SK-N-SH (cell line): Measurements from ENCODE around the gene TSGA10IP. TPM values are rescaled to one million over a fixed set of nuclear protein-coding genes. Genes with fewer than 3 reads are reported as not detected.

ENCODE experiments used
- CTCF ChIA-PET: fragments of 300-600, 350-600 bp; formaldehyde crosslinking; extraction: SDS; loops from one replicate; lab custom pipeline; 2021; lab: Yijun Ruan, JAX
- POLR2A ChIA-PET: fragments of 350-600 bp; sonication (Branson Sonifier 250); formaldehyde crosslinking; extraction: SDS; loops from one replicate; lab custom pipeline; 2020; ENCODE audit warnings: antibody characterized with exemption, inconsistent platforms; lab: Yijun Ruan, JAX
- DNase-seq: peaks from one replicate; pipeline ENCODE4 v3.0.0; 2012
- H2AFZ ChIP-seq: fragments of 200-600 bp; sonication (generic); 2 replicates; pipeline ENCODE4 v1.8.1; 2016; ENCODE audit warnings: antibody characterized with exemption, mild to moderate bottlenecking, low read depth
- H3F3A ChIP-seq: fragments of 200-600 bp; sonication (generic); replicated peaks from 2 replicates; pipeline ENCODE3; 2016; ENCODE audit warnings: antibody characterized with exemption, mild to moderate bottlenecking; ENCODE audit not compliant: insufficient read depth
- H3K27ac ChIP-seq, 2 experiments: fragments of 200-500 bp in 1 of 2; fragments of 200-600 bp in 1 of 2; sonication (Bioruptor generic) in 1 of 2; sonication (generic), shearing (Covaris generic) in 1 of 2; 2 replicates each; pipeline versions ENCODE4 v1.5.1 to v1.6.1; 2014 to 2016; ENCODE audit warnings: low read depth in 2 of 2, inconsistent platforms in 1 of 2, low read length in 1 of 2, mild to moderate bottlenecking in 1 of 2, mixed read lengths in 1 of 2
- H3K27me3 ChIP-seq: fragments of 200-600 bp; sonication (generic), shearing (Covaris generic); 2 replicates; pipeline ENCODE4 v1.6.1; 2016; ENCODE audit warnings: mixed run types; ENCODE audit not compliant: insufficient read depth
- H3K36me3 ChIP-seq, 2 experiments: fragments of 200-500 bp in 1 of 2; fragments of 200-600 bp in 1 of 2; sonication (Bioruptor generic) in 1 of 2; sonication (generic) in 1 of 2; replicated peaks in 1 of 2; 2 replicates each; pipeline versions ENCODE3 to v1.5.1; 2014 to 2016; ENCODE audit warnings: low read length in 1 of 2, mild to moderate bottlenecking in 1 of 2; ENCODE audit not compliant: insufficient read depth in 2 of 2, control insufficient read depth in 1 of 2
- H3K4me1 ChIP-seq, 2 experiments: fragments of 200-500 bp in 1 of 2; fragments of 200-600 bp in 1 of 2; sonication (Bioruptor generic) in 1 of 2; sonication (generic), shearing (Covaris generic) in 1 of 2; 2 replicates each; pipeline versions ENCODE4 v1.5.1 to v1.6.1; 2014 to 2016; ENCODE audit warnings: low read depth in 1 of 2, low read length in 1 of 2, mixed run types in 1 of 2; ENCODE audit not compliant: insufficient read depth in 2 of 2, control insufficient read depth in 1 of 2
- H3K4me2 ChIP-seq: fragments of 200-600 bp; sonication (generic), shearing (Covaris generic); 2 replicates; pipeline ENCODE4 v1.6.1; 2017; ENCODE audit warnings: mixed run types
- H3K4me3 ChIP-seq, 2 experiments: fragments of 200-500 bp in 1 of 2; fragments of 200-600 bp in 1 of 2; sonication (Bioruptor generic) in 1 of 2; sonication (generic), shearing (Covaris generic) in 1 of 2; 2 replicates each; pipeline versions ENCODE4 v1.5.1 to v1.8.1; 2014 to 2016; ENCODE audit warnings: low read depth in 2 of 2, inconsistent platforms in 1 of 2, low read length in 1 of 2, mild to moderate bottlenecking in 1 of 2, mixed read lengths in 1 of 2, moderate library complexity in 1 of 2
- H3K79me2 ChIP-seq: fragments of 200-600 bp; sonication (generic); 2 replicates; pipeline ENCODE4 v1.8.1; 2017; ENCODE audit warnings: mild to moderate bottlenecking; ENCODE audit not compliant: insufficient read depth
- H3K9ac ChIP-seq: fragments of 200-600 bp; sonication (generic); 2 replicates; pipeline ENCODE4 v1.6.1; 2017; ENCODE audit warnings: mixed run types
- H3K9me2 ChIP-seq: fragments of 200-600 bp; sonication (generic); 2 replicates; pipeline ENCODE4 v1.6.1; 2017; ENCODE audit warnings: mixed run types
- H3K9me3 ChIP-seq: fragments of 200-600 bp; sonication (generic); 2 replicates; pipeline ENCODE4 v1.6.1; 2017; ENCODE audit warnings: mixed run types, mild to moderate bottlenecking, moderate library complexity
- H4K20me1 ChIP-seq: fragments of 200-600 bp; sonication (generic); 2 replicates; pipeline ENCODE4 v1.6.1; 2017; ENCODE audit warnings: mild to moderate bottlenecking, mixed run types; ENCODE audit not compliant: insufficient read depth
- EZH2phosphoT487 ChIP-seq: fragments of 200-600 bp; sonication (generic); IDR thresholded peaks from 2 replicates; pipeline ENCODE4 v1.6.1; 2017; ENCODE audit warnings: low read depth, mixed run types, mild to moderate bottlenecking, antibody characterized with exemption, moderate library complexity, borderline replicate concordance
- FOXJ3 ChIP-seq: sonication (generic); formaldehyde crosslinking; IDR thresholded peaks from 2 replicates; pipeline ENCODE4 v1.5.1; 2020; ENCODE audit warnings: mild to moderate bottlenecking, missing genetic modification reagents
- FOXM1 ChIP-seq: IDR thresholded peaks from 2 replicates; pipeline ENCODE4 v1.4.0; 2012; ENCODE audit warnings: low read depth, mild to moderate bottlenecking
- GABPA ChIP-seq: IDR thresholded peaks from 2 replicates; pipeline ENCODE4 v1.4.0; 2012; ENCODE audit warnings: low read depth, mild to moderate bottlenecking
- JUND ChIP-seq: IDR thresholded peaks from 2 replicates; pipeline ENCODE4 v1.4.0; 2012
- MEF2A ChIP-seq: IDR thresholded peaks from 2 replicates; pipeline ENCODE4 v1.4.0; 2012; ENCODE audit warnings: low read depth, borderline replicate concordance
- MXI1 ChIP-seq: IDR thresholded peaks from 2 replicates; pipeline ENCODE4 v1.6.1; 2012; ENCODE audit warnings: mild to moderate bottlenecking, low read depth, low read length, improper control_type of control experiment
- NFIC ChIP-seq: IDR thresholded peaks from 2 replicates; pipeline ENCODE4 v1.4.0; 2012; ENCODE audit warnings: borderline replicate concordance
- POLR2AphosphoS5 ChIP-seq: IDR thresholded peaks from 2 replicates; pipeline ENCODE4 v1.6.1; 2012; ENCODE audit warnings: low read depth, low read length
- RCOR1 ChIP-seq: fragments of 150-350 bp; IDR thresholded peaks from 2 replicates; pipeline ENCODE4 v1.6.1; 2017; ENCODE audit warnings: antibody characterized with exemption, low read length
- RFX5 ChIP-seq: IDR thresholded peaks from 2 replicates; pipeline ENCODE4 v1.6.1; 2012; ENCODE audit warnings: mild to moderate bottlenecking, improper control_type of control experiment, low read length
- SMC3 ChIP-seq: IDR thresholded peaks from 2 replicates; pipeline ENCODE4 v1.6.1; 2012; ENCODE audit warnings: low read depth, low read length, improper control_type of control experiment
- TEAD4 ChIP-seq: IDR thresholded peaks from 2 replicates; pipeline ENCODE4 v1.4.0; 2012; ENCODE audit warnings: mild to moderate bottlenecking, borderline replicate concordance; ENCODE audit not compliant: insufficient read depth
- WGBS: methylation state at CpG from one replicate; pipeline ENCODE4 v1.1.6; 2017; ENCODE audit warnings: low lambda C conversion rate; 5-methylcytosine and 5-hydroxymethylcytosine counted together
- polyA plus RNA-seq, 3 experiments: library from polyadenylated mRNA; depleted of rRNA; stranded (reverse); fragments of >200 nt; gene quantifications; 2 replicates each; pipeline ENCODE4 v1.2.3, GENCODE V29; 2012
- TF ChIP-seq, protein P1 (sequence below): IDR thresholded peaks from 2 replicates; pipeline ENCODE4 v1.6.1; 2012; ENCODE audit warnings: mild to moderate bottlenecking, low read depth, low read length, moderate library complexity
- TF ChIP-seq, protein P2 (sequence below): IDR thresholded peaks from 2 replicates; pipeline ENCODE4 v1.4.0; 2012; ENCODE audit warnings: low read depth
- TF ChIP-seq, protein P3 (sequence below): IDR thresholded peaks from 2 replicates; pipeline ENCODE4 v1.4.0; 2012; ENCODE audit warnings: low read depth, borderline replicate concordance
- TF ChIP-seq, protein P4 (sequence below): fragments of 150-350 bp; IDR thresholded peaks from 2 replicates; pipeline ENCODE4 v1.6.1; 2017; ENCODE audit warnings: antibody characterized with exemption, low read length, low read depth, borderline replicate concordance

The TSGA10IP gene
- polyA plus RNA-seq, 1 of the 3 experiments (the other 2 are of a cell fraction), result not detected

DNA sequence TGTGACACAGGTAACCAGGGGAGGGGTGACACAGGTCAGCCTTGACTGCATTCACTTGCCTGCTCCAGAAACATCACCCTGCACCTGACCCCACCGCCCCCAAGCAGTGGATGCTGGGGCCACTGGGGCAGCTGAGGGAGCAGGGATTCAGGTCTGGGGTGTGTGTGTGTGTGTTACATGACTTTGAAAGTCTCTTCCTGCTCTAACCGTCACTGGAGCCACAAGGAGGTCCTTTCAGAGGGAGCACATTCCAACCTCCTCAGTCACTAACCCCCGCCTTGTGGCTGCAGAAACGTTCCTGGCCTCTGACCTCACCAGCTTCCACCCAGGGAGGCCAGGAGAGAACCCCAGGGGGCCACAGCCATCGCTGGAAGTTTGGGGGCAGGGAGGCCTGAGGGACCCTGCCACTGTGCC lies 42.2 kb upstream of the TSGA10IP start (continued):
- TF ChIP-seq, protein P1, sequence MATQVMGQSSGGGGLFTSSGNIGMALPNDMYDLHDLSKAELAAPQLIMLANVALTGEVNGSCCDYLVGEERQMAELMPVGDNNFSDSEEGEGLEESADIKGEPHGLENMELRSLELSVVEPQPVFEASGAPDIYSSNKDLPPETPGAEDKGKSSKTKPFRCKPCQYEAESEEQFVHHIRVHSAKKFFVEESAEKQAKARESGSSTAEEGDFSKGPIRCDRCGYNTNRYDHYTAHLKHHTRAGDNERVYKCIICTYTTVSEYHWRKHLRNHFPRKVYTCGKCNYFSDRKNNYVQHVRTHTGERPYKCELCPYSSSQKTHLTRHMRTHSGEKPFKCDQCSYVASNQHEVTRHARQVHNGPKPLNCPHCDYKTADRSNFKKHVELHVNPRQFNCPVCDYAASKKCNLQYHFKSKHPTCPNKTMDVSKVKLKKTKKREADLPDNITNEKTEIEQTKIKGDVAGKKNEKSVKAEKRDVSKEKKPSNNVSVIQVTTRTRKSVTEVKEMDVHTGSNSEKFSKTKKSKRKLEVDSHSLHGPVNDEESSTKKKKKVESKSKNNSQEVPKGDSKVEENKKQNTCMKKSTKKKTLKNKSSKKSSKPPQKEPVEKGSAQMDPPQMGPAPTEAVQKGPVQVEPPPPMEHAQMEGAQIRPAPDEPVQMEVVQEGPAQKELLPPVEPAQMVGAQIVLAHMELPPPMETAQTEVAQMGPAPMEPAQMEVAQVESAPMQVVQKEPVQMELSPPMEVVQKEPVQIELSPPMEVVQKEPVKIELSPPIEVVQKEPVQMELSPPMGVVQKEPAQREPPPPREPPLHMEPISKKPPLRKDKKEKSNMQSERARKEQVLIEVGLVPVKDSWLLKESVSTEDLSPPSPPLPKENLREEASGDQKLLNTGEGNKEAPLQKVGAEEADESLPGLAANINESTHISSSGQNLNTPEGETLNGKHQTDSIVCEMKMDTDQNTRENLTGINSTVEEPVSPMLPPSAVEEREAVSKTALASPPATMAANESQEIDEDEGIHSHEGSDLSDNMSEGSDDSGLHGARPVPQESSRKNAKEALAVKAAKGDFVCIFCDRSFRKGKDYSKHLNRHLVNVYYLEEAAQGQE, result peak; percentile 51; the same call in 1 of the 2 replicates
- TF ChIP-seq EZH2phosphoT487 (no peak), FOXJ3 (CRISPR knock-in tag) (no peak), FOXM1 (peak; percentile 96), TEAD4 (peak; percentile 88), MEF2A (no peak; the same call in 1 of the 2 replicates), POLR2AphosphoS5 (no peak; the same call in 1 of the 2 replicates), MXI1 (no peak), GABPA (no peak), RCOR1 (no peak), NFIC (peak; percentile 83)
- TF ChIP-seq, protein P2, sequence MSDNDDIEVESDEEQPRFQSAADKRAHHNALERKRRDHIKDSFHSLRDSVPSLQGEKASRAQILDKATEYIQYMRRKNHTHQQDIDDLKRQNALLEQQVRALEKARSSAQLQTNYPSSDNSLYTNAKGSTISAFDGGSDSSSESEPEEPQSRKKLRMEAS, result peak; percentile 69
- TF ChIP-seq, protein P3, sequence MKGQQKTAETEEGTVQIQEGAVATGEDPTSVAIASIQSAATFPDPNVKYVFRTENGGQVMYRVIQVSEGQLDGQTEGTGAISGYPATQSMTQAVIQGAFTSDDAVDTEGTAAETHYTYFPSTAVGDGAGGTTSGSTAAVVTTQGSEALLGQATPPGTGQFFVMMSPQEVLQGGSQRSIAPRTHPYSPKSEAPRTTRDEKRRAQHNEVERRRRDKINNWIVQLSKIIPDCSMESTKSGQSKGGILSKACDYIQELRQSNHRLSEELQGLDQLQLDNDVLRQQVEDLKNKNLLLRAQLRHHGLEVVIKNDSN, result no peak
- TF ChIP-seq, protein P4, sequence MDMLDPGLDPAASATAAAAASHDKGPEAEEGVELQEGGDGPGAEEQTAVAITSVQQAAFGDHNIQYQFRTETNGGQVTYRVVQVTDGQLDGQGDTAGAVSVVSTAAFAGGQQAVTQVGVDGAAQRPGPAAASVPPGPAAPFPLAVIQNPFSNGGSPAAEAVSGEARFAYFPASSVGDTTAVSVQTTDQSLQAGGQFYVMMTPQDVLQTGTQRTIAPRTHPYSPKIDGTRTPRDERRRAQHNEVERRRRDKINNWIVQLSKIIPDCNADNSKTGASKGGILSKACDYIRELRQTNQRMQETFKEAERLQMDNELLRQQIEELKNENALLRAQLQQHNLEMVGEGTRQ, result no peak

DNA sequence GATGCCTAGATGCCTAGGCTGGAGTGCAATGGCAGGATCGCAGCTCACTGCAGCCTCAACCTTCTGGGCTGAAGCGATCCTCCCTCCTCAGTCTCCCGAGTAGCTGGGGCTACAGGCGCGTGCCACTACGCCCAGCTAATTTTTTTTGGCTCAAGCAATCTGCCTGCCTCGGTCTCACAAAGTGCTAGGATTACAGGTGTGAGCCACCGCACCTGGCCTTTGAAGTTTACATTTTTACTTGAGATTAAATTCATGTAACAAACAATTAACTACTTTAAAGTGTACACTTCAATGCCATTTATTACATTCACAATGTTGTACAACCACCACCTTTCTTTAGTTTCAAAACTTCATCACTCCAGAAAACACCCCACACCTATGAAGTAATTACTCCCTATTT lies 41.6 kb upstream of the TSGA10IP start:
- ChIA-PET CTCF (interaction anchor here (1.1 to 4.1 kb wide), 2 partner anchors 15 to 19 kb away, joined by 3 to 35 read pairs; partner anchors contain the start of genes CCDC85B and FIBP), POLR2A (no interaction called here)
- WGBS, result 75% methylated on average over 8 of the region's 8 CpGs
- H3K9ac ChIP-seq, result peak overlapping the region; percentile 70
- no peaks in the 10 kb centered on the region for H3K27me3 ChIP-seq
- TF ChIP-seq JUND (no peak), RFX5 (no peak), SMC3 (no peak), POLR2AphosphoS5 (no peak)
- H3K79me2 ChIP-seq, result peaks cover 52% of the 10 kb centered on the region
- H3F3A ChIP-seq, result peaks cover 48% of the 10 kb centered on the region
- no peaks in the 10 kb centered on the region for H3K9me2 ChIP-seq
- peaks cover 0 to 2% of the 10 kb centered on the region in 2 experiments for H3K36me3 ChIP-seq
- H2AFZ ChIP-seq, result no peak overlapping the region
- H3K27ac ChIP-seq, result peak overlapping the region in 1 of 2 experiments; percentile 95; a peak in 2 of 4 replicates
- peaks cover 3% of the 10 kb centered on the region for H4K20me1 ChIP-seq
- H3K4me1 ChIP-seq, result peaks cover 0 to 26% of the 10 kb centered on the region in 2 experiments; a peak in 3 of 4 replicates
- no peak overlapping the region for H3K4me3 ChIP-seq
- no peak for DNase-seq
- peak overlapping the region; percentile 75 for H3K4me2 ChIP-seq
- H3K9me3 ChIP-seq, result no peaks in the 10 kb centered on the region
